GM18951 (cell line): ENCODE data around the gene ABI3BP.

Experiments
- POLR2A ChIP-seq: IDR thresholded peaks from 4 replicates; pipeline ENCODE4 v1.6.1; 2011; ENCODE audit warnings: mild to moderate bottlenecking; ENCODE audit not compliant: insufficient read length, insufficient read depth; ENCODE audit errors: extremely low read depth
- in situ Hi-C: fragments of 300-500 bp; cut with MboI; formaldehyde crosslinking; loops from one replicate; pipeline ENCODE4 v1.12.0; 2022; ENCODE audit warnings: low sequenced_read_pairs, mixed read lengths, inconsistent platforms; ENCODE audit not compliant: unreplicated experiment

The ABI3BP gene

GRCh38 chr3:100972867-100973266, 20.4 kb downstream of the ABI3BP start:
- in situ Hi-C loops, result no loop called here
- TF ChIP-seq POLR2A, result no peak

DNA sequence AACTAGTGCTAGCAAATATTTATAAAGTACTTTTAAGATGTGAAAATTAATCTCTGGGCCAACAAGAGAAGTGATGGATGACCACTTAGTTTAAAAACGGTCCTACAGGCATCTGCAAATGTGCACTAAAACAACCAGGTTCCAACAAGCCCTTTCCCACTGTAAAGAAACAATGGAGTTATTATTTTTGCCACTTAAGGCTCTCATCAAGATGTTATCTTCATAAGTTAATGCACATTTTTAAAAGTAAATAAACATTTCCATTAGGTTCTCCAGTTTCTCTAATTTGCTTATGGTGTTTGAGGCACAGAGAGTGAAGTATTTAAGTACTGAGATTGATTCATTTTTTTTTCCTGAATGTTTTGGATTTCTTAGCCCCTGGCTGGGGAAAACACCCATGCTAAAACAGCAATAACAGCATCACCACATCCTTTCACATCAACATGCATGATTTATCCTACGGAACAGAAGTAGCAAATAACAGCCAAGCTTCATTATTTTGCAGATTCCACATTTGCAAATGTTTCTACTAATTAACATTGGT, 20.8 kb downstream of the ABI3BP start:
- in situ Hi-C loops, result no loop called here

GRCh38 chr3:100971798-100972197, 21.4 kb downstream of the ABI3BP start:
- in situ Hi-C loops, result no loop called here
- TF ChIP-seq POLR2A, result no peak

More for the DNA sequence above, 20.8 kb downstream of the ABI3BP start:
- no peak for TF ChIP-seq POLR2A

GRCh38 chr3:100970477-100970990, 22.7 kb downstream of the ABI3BP start:
- in situ Hi-C loops, result no loop called here
- no peak for TF ChIP-seq POLR2A

DNA sequence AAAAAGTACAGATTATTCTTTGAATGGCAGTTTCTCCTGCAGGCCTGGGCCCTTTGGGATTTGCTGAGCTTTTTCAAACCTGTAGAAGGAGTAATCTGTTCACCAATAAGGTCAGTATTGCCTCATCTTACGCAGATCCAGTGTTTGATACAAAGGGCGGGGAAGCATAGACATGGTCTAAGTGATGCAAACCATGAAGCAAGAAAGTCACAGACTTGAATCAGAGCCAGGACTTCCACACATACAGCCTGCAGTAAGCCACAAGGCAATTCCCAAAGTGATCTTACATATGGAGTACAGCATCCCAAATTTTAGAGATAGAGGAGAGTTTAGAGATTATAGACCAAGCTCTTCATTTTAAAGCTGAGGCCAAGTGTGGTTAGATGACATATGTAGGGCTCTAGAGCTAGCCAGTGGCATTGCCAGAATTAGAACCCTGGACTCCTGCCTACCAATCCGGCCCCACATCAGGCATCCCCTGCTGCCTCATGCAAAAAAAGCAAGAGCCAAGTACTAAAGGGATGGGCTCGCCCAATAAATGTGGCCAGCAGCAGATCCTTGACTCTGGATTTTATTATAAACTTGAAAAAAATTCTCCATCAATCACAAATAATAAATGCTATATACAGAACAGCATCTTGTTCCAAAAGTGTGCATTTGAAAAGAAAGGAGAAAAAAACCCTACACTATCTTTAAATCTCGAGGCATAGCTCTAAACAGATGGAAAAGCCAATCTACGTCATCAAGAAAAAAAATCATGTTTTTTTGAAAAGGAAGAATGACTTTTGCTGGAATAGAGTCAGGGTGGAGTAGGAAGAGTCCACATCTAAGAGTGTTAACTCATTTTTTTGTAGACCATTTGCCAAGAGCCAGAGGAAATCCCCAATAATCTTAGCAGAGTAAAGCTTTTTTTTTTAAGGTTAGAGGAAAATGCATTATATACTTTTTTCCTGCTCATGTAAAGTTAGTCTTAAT, 24.0 kb downstream of the ABI3BP start:
- TF ChIP-seq POLR2A, result no peak
- in situ Hi-C loops, result no loop called here

- in situ Hi-C loops, result no loop called here
- no peak for TF ChIP-seq POLR2A
Measured at GRCh38 chr3:100966807-100967206, 26.4 kb downstream of the ABI3BP start.

- in situ Hi-C loops, result no loop called here
- no peak for TF ChIP-seq POLR2A
Measured at GRCh38 chr3:100966049-100966491, 27.2 kb downstream of the ABI3BP start.

DNA sequence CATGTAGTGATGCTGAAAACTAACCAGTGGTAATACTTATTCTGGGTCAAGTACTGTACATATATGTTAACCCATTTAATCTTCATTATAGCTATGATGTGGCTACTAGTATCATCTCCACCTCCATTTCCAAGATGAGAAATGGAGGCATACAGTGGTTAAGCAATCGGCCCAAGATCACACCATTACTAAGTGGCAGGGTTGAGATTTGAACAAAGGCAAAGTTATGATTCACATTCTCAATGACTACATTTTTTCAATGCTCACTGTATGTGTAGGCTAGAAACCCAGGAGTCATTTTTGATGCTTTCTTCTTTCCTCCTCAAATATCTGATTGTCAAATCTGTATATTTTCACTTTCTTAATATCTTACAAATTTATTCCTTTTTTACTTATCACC, 30.2 kb downstream of the ABI3BP start:
- no peak for TF ChIP-seq POLR2A
- in situ Hi-C loops, result no loop called here

DNA sequence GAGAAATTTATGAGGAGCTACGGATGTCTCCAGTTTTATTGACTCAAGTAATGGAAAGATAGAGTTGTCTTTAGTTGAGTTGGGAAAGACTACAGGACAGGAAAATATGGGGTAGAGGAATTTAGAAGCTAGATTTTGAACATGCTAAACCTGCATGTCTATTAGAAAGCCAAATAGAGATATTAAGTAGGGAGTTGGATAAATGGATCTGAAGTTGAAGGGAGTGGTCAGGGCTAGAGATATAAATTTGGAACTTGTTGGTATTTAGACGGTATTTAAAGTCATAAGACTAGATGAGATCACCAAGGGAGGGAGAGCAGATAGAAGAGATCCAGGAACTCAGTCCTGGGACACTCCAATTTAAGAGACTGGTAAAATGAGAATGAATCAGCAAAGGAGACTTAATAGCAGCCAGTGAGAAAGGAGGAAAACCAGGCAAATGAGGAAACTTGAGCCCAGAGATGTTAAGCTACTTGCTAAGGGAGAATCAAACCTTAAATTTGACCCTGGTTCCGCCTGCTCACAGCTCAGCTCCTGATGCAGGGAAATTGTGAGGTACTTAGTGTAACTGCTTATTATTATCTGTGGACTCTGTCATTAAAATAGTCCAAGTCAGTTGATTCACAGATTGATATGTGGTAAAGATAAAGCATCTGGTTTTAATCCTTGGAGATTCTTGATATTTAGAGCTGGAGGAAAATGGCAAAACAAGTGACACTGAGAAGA, 35.8 kb downstream of the ABI3BP start:
- no peak for TF ChIP-seq POLR2A
- in situ Hi-C loops, result no loop called here

GRCh38 chr3:100956276-100956675, 36.9 kb downstream of the ABI3BP start:
- in situ Hi-C loops, result no loop called here
- no peak for TF ChIP-seq POLR2A

DNA sequence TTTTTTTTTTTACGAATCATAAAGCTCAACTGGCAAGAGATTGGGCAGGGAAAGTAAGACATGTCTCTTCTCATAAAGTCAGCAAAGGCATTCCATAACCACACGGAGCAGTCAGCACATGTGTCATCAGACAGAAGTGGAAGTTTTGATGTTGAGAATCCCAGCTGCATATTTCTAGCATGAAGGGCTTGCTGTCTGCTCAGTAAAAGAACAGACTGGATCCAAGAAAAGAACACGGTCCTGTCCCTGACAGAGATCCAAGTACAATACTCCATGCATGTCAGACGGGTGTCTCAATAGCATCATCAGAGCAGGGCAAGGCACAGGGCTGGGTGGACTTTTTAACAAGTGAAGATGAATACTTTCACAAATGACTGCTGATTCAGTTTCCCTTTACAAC, 38.2 kb downstream of the ABI3BP start:
- in situ Hi-C loops, result no loop called here
- TF ChIP-seq POLR2A, result no peak

DNA sequence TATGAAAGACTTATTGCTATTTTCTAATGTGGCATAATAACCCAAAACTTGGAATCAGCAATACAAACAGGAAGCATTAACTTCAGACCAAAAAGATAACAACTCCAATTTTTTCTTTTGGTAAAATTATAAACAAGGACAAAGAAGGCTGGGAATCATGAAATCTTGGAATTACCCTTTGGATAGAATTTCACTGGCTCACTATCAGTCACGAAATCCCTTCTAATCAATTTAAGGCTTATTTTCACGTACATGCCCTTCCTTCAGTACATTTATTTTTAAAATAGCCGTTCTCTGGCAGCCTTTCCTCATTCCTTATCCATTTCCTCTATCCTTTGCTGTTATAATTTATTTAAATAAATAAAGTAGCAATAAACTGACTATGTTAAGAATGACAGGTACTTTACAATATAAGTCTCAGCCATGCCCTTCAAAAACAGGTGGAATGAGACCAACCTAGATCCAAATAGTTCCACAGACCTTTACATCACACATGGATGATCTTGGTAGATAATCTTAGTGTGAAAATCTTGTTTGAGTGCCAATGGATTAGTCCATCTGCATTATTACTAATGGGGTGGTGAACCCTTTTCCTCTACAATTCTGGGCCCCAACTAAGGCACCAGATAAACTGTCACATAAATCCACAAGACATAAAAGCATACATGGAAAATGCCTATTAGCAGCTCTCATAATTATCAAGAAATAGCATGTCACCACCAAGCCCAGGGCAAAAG, 38.9 kb downstream of the ABI3BP start:
- no peak for TF ChIP-seq POLR2A
- in situ Hi-C loops, result no loop called here
